HG02852 (cell line): ENCODE results near the gene RWDD2A.
"Not testable (repeated sequence)": the region's sequence is repeated elsewhere in the genome, so short reads cannot be mapped to it uniquely, and the experiment has no call there.

Experiments used
- ATAC-seq: cut with Tn5 transposase; IDR thresholded peaks from one replicate; pipeline ENCODE4 v1.9.1; 2021; ENCODE audit warnings: mild to moderate bottlenecking, moderate library complexity; ENCODE audit not compliant: unreplicated experiment

Gene RWDD2A

GRCh38 chr6:83192871-83193746 is at the start of gene RWDD2A, which contains the start of gene PGM3:
Gene RWDD2A (plus strand): TSS chr6:83193357. CDS start chr6:83194452, 1,095 bp downstream.
Gene PGM3 (minus strand): TSS chr6:83193265. CDS start chr6:83191012, 2,253 bp downstream.
- peak; percentile 97 for ATAC-seq

GRCh38 chr6:83151114-83151513 is 42.0 kb upstream of the RWDD2A start:
- no peak for ATAC-seq

- no peak for ATAC-seq
These were observed 40.2 kb upstream of the RWDD2A start for GRCh38 chr6:83152913-83153312.

GRCh38 chr6:83153883-83154521 is 39.2 kb upstream of the RWDD2A start:
- ATAC-seq: no peak

GRCh38 chr6:83155794-83156193 is 37.4 kb upstream of the RWDD2A start:
- no peak for ATAC-seq

- ATAC-seq: no peak
These were observed 33.0 kb upstream of the RWDD2A start for GRCh38 chr6:83160167-83160566.

GRCh38 chr6:83167726-83168278 is 25.4 kb upstream of the RWDD2A start:
- no peak for ATAC-seq

- no peak for ATAC-seq
These were observed 24.6 kb upstream of the RWDD2A start for GRCh38 chr6:83168556-83168955.

GRCh38 chr6:83169106-83169505 is 24.1 kb upstream of the RWDD2A start:
- ATAC-seq: no peak

- no peak for ATAC-seq
These were observed 23.6 kb upstream of the RWDD2A start for GRCh38 chr6:83169511-83169910.

GRCh38 chr6:83176246-83176645 is 16.9 kb upstream of the RWDD2A start:
- ATAC-seq: no peak

GRCh38 chr6:83180426-83180950 is 12.7 kb upstream of the RWDD2A start:
- no peak for ATAC-seq

- no peak for ATAC-seq
These were observed 11.0 kb upstream of the RWDD2A start for GRCh38 chr6:83182114-83182513.

GRCh38 chr6:83183082-83183828 is 9.9 kb upstream of the RWDD2A start:
- no peak for ATAC-seq

- no peak for ATAC-seq
These were observed 8.1 kb upstream of the RWDD2A start for GRCh38 chr6:83185096-83185495.

GRCh38 chr6:83188501-83188900 is 4.7 kb upstream of the RWDD2A start:
- ATAC-seq: no peak

- no peak for ATAC-seq
These were observed 2.5 kb upstream of the RWDD2A start for GRCh38 chr6:83190626-83191025.

- not testable (repeated sequence) for ATAC-seq
These were observed 1.2 kb upstream of the RWDD2A start for GRCh38 chr6:83191974-83192373.

- no peak for ATAC-seq
These were observed 701 bp upstream of the RWDD2A start for GRCh38 chr6:83192456-83192855.

- ATAC-seq: peak; percentile 29
These were observed 800 bp downstream of the RWDD2A start for GRCh38 chr6:83193747-83194566.
